ENCODE results near the gene KRT72.

GRCh38 chr12:52600941-52601481, at the start of gene KRT72:
- no peak for TF ChIP-seq EZH2phosphoT487 (conservative IDR thresholded peaks at IDR 0.05; ENCODE audit: low read length)
- TF ChIP-seq CTCF (IDR thresholded peaks at IDR 0.05; ENCODE audit: insufficient read depth, low read length, poor library complexity, severe bottlenecking), result no peak
